PC-3 (cell line): Measurements from ENCODE around the gene R3HDM1. TPM values are rescaled to one million over a fixed set of nuclear protein-coding genes. Genes with fewer than 3 reads are reported as not detected.
"Not testable (repeated sequence)": the region's sequence is repeated elsewhere in the genome, so short reads cannot be mapped to it uniquely, and the experiment has no call there.

Experiments used
- ATAC-seq: fragments of 200-7000 bp; cut with Tn5 transposase; 2 replicates; pipeline ENCODE4 v1.9.1; 2020; ENCODE audit warnings: mild to moderate bottlenecking, moderate library complexity
- BruUV-seq: library from RNA; stranded (reverse); fragments of 400-500 nt; replicated peaks from 2 replicates; lab custom pipeline; 2021; lab: Mats Ljungman, UMichigan
- CTCF ChIA-PET: fragments of 300-600 bp; sonication (Branson Sonifier 250); formaldehyde crosslinking; loops from one replicate; lab custom pipeline; 2022; ENCODE audit warnings: antibody characterized with exemption; lab: Charles Lee
- POLR2A ChIA-PET: fragments of 300-600 bp; sonication (Branson Sonifier 250); formaldehyde crosslinking; loops from one replicate; lab custom pipeline; 2022; ENCODE audit warnings: antibody characterized with exemption; ENCODE audit not compliant: unreplicated experiment; lab: Charles Lee
- DNase-seq: peaks from one replicate; pipeline ENCODE4 v3.0.0-alpha.2; 2015
- H2AFZ ChIP-seq: fragments of 300-600 bp; sonication (generic); 2 replicates; pipeline ENCODE4 v1.6.0; 2016; ENCODE audit warnings: antibody characterized with exemption, low read length
- H3F3A ChIP-seq: fragments of 300-600 bp; sonication (generic); one replicate; pipeline ENCODE4 v1.6.0; 2017; ENCODE audit warnings: antibody characterized with exemption, low read length, control low read depth, mild to moderate bottlenecking; ENCODE audit not compliant: unreplicated experiment
- H3K27ac ChIP-seq: fragments of 300-600 bp; sonication (generic); 2 replicates; pipeline ENCODE4 v1.5.1; 2016; ENCODE audit warnings: mild to moderate bottlenecking, low read length
- H3K27me3 ChIP-seq: fragments of 300-600 bp; sonication (generic); 2 replicates; pipeline ENCODE4 v1.6.1; 2016; ENCODE audit warnings: low read length, mixed read lengths
- H3K36me3 ChIP-seq: fragments of 300-600 bp; sonication (generic); 2 replicates; pipeline ENCODE4 v1.6.1; 2016; ENCODE audit warnings: low read depth, mixed run types, low read length, mixed read lengths
- H3K4me1 ChIP-seq: fragments of 300-600 bp; sonication (generic); 2 replicates; pipeline ENCODE4 v1.5.1; 2016; ENCODE audit warnings: low read length; ENCODE audit not compliant: insufficient read depth
- H3K4me2 ChIP-seq: fragments of 300-600 bp; sonication (generic); 2 replicates; pipeline ENCODE4 v1.6.0; 2016; ENCODE audit warnings: low read length
- H3K4me3 ChIP-seq: fragments of 300-600 bp; sonication (generic); 2 replicates; pipeline ENCODE4 v1.5.1; 2016; ENCODE audit warnings: mild to moderate bottlenecking, low read length, mixed read lengths
- H3K79me2 ChIP-seq: fragments of 300-600 bp; sonication (generic); 2 replicates; pipeline ENCODE4 v1.6.1; 2017; ENCODE audit warnings: low read length, mixed read lengths
- H3K9ac ChIP-seq: fragments of 300-600 bp; sonication (generic); 2 replicates; pipeline ENCODE4 v1.6.0; 2016; ENCODE audit warnings: mild to moderate bottlenecking, low read length
- H3K9me2 ChIP-seq: fragments of 300-600 bp; sonication (generic); replicated peaks from 2 replicates; pipeline ENCODE4 v1.6.1; 2016; ENCODE audit warnings: mixed run types, low read length, mixed read lengths
- H3K9me3 ChIP-seq: fragments of 300-600 bp; sonication (generic); 2 replicates; pipeline ENCODE4 v1.6.1; 2016; ENCODE audit warnings: low read length, mixed read lengths
- H4K20me1 ChIP-seq: fragments of 300-600 bp; sonication (generic); 2 replicates; pipeline ENCODE4 v1.6.1; 2016; ENCODE audit warnings: low read length, mixed read lengths
- CTCF ChIP-seq: fragments of 300-600 bp; sonication (generic); conservative IDR thresholded peaks from 2 replicates; pipeline ENCODE4 v1.5.1; 2017; ENCODE audit warnings: antibody characterized with exemption, low read depth, mild to moderate bottlenecking, low read length
- EZH2 ChIP-seq: fragments of 300-600 bp; sonication (generic); IDR thresholded peaks from one replicate; pipeline ENCODE4 v1.6.1; 2017; ENCODE audit warnings: antibody characterized with exemption, mild to moderate bottlenecking, low read length; ENCODE audit not compliant: unreplicated experiment
- EZH2phosphoT487 ChIP-seq: fragments of 300-600 bp; sonication (generic); IDR thresholded peaks from 2 replicates; pipeline ENCODE4 v1.6.1; 2018; ENCODE audit warnings: mild to moderate bottlenecking, antibody characterized with exemption, low read length, borderline replicate concordance
- intact Hi-C: fragments of 100-400 bp; cut with micrococcal nuclease; formaldehyde crosslinking; loops from 2 replicates; pipeline ENCODE4 v1.9.0; 2023
- total RNA-seq: library from RNA; depleted of rRNA; stranded (reverse); fragments of >200 nt; gene quantifications from 2 replicates; pipeline ENCODE4 v1.2.3, GENCODE V29; 2014

The R3HDM1 gene
- total RNA-seq, 1 experiment from 2014 or later, result 12.8 TPM

- no peak for TF ChIP-seq CTCF
- Histone ChIP-seq H3K27me3 (no peaks in the 10 kb centered on the region), H3K4me3 (no peak overlapping the region), H3F3A (no peaks in the 10 kb centered on the region), H3K27ac (no peak overlapping the region), H3K4me1 (peaks cover 9% of the 10 kb centered on the region; the same call in 1 of the 2 replicates), H3K9me3 (no peaks in the 10 kb centered on the region), H3K79me2 (no peaks in the 10 kb centered on the region), H3K9ac (no peak overlapping the region), H2AFZ (no peak overlapping the region), H3K9me2 (no peaks in the 10 kb centered on the region), H4K20me1 (no peaks in the 10 kb centered on the region), H3K4me2 (no peak overlapping the region), H3K36me3 (no peaks in the 10 kb centered on the region)
- ATAC-seq (peak; percentile 74), DNase-seq (peak; percentile 52)
- BruUV-seq, result no TSS peak
- ChIA-PET CTCF (no interaction called here), POLR2A (no interaction called here)
- intact Hi-C loops, result no loop called here
Observed at GRCh38 chr2:135617501-135618015, 86.3 kb downstream of the R3HDM1 start.

GRCh38 chr2:135620198-135620597 is 88.9 kb downstream of the R3HDM1 start:
- H3K9me2 ChIP-seq, result no peaks in the 10 kb centered on the region
- H3K9me3 ChIP-seq, result no peaks in the 10 kb centered on the region
- DNase-seq, result peak; percentile 31
- 0 out of 2 replicates have a peak overlapping the region, but pooled peaks have one; percentile 3 for H3K4me2 ChIP-seq
- peak; percentile 82 for ATAC-seq
- no peaks in the 10 kb centered on the region for H3K27me3 ChIP-seq
- intact Hi-C loops, result loop anchor here (2.0 kb wide), 1 partner anchor 43 kb away; no protein-coding TSS in a partner anchor
- H3K79me2 ChIP-seq, result no peaks in the 10 kb centered on the region
- H3K4me1 ChIP-seq, result peaks cover 9% of the 10 kb centered on the region; the same call in 1 of the 2 replicates
- CTCF ChIA-PET, result no interaction called here
- H3K9ac ChIP-seq, result no peak overlapping the region
- H3K27ac ChIP-seq, result 0 out of 2 replicates have a peak overlapping the region, but pooled peaks have one; percentile 9
- no peaks in the 10 kb centered on the region for H4K20me1 ChIP-seq
- no peaks in the 10 kb centered on the region for H3F3A ChIP-seq
- POLR2A ChIA-PET, result no interaction called here
- H3K4me3 ChIP-seq, result no peak overlapping the region
- no peak overlapping the region for H2AFZ ChIP-seq
- H3K36me3 ChIP-seq, result peaks cover 3% of the 10 kb centered on the region; the same call in 1 of the 2 replicates
- TF ChIP-seq EZH2 (no peak), CTCF (no peak), EZH2phosphoT487 (no peak)
- BruUV-seq, result no TSS peak

GRCh38 chr2:135629520-135629919 is 98.2 kb downstream of the R3HDM1 start:
- ChIA-PET CTCF (no interaction called here), POLR2A (no interaction called here)

GRCh38 chr2:135630034-135630433 is 98.8 kb downstream of the R3HDM1 start:
- H4K20me1 ChIP-seq, H2AFZ ChIP-seq, H3K9me3 ChIP-seq, ATAC-seq, H3K36me3 ChIP-seq, H3K4me1 ChIP-seq, H3K9ac ChIP-seq, H3K27ac ChIP-seq, DNase-seq, H3K27me3 ChIP-seq, POLR2A ChIA-PET, H3K79me2 ChIP-seq, H3K9me2 ChIP-seq, H3K4me2 ChIP-seq, H3F3A ChIP-seq, CTCF ChIA-PET, intact Hi-C loops, H3K4me3 ChIP-seq, BruUV-seq: not testable (repeated sequence)

More at GRCh38 chr2:135629520-135629919, 98.2 kb downstream of the R3HDM1 start:
- no peaks in the 10 kb centered on the region for H3K79me2 ChIP-seq
- no peak overlapping the region for H3K27ac ChIP-seq
- H3K27me3 ChIP-seq, result no peaks in the 10 kb centered on the region
- ATAC-seq, result no peak
- intact Hi-C loops, result no loop called here
- no peaks in the 10 kb centered on the region for H3K4me1 ChIP-seq
- H4K20me1 ChIP-seq, result no peaks in the 10 kb centered on the region
- no peaks in the 10 kb centered on the region for H3K9me3 ChIP-seq
- H3F3A ChIP-seq, result no peaks in the 10 kb centered on the region
- no peak for DNase-seq
- no peaks in the 10 kb centered on the region for H3K36me3 ChIP-seq
- TF ChIP-seq EZH2, result no peak
- TF ChIP-seq EZH2phosphoT487, result no peak
- no peak for TF ChIP-seq CTCF
- no TSS peak for BruUV-seq
- H3K4me2 ChIP-seq, result no peak overlapping the region
- H3K9ac ChIP-seq, result no peak overlapping the region
- H3K9me2 ChIP-seq, result no peaks in the 10 kb centered on the region
- H3K4me3 ChIP-seq, result no peak overlapping the region
- no peak overlapping the region for H2AFZ ChIP-seq
